ENCODE results near the gene PML.

DNA sequence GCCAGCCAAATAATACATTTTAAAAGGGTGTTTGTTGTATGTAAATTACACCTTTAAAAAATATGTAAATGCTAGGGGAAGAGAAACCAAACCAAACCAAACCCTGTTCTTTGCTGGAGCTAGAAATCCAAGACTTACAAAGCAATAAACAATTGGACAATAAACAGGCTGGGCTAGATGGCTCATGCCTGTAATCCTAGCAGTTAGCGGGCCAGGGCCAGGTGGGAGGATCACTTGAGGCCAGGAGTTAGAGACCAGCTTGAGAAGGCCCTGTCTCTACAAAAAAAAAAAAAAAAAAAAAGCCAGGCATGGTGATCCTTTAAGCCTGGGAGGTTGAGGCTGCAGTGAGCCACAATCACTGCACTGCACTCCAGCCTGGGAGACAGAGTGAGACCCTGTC, 14.9 kb upstream of the PML start:
- TF ChIP-seq, protein P1, sequence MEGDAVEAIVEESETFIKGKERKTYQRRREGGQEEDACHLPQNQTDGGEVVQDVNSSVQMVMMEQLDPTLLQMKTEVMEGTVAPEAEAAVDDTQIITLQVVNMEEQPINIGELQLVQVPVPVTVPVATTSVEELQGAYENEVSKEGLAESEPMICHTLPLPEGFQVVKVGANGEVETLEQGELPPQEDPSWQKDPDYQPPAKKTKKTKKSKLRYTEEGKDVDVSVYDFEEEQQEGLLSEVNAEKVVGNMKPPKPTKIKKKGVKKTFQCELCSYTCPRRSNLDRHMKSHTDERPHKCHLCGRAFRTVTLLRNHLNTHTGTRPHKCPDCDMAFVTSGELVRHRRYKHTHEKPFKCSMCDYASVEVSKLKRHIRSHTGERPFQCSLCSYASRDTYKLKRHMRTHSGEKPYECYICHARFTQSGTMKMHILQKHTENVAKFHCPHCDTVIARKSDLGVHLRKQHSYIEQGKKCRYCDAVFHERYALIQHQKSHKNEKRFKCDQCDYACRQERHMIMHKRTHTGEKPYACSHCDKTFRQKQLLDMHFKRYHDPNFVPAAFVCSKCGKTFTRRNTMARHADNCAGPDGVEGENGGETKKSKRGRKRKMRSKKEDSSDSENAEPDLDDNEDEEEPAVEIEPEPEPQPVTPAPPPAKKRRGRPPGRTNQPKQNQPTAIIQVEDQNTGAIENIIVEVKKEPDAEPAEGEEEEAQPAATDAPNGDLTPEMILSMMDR (optimal IDR thresholded peaks at IDR 0.05 in 1 of 3, IDR thresholded peaks at IDR 0.05 in 1 of 3, conservative IDR thresholded peaks at IDR 0.05 in 1 of 3; ENCODE audit: extremely low read depth in 1 of 3, insufficient read depth in 2 of 3, low read length in 3 of 3), result no peak
- no peak for TF ChIP-seq EZH2 (IDR thresholded peaks at IDR 0.05; ENCODE audit: low read length)

All from keratinocyte (primary cell).